ENCODE measurements around the gene IL15RA.

GRCh38 chr10:5911670-5912069 lies 65.7 kb downstream of the IL15RA start:
- no peak for TF ChIP-seq CTCF (IDR thresholded peaks at IDR 0.05)
- no peak for TF ChIP-seq POLR2A (IDR thresholded peaks at IDR 0.05)
